ENCODE measurements around the gene RNF19B. TPM values are rescaled to one million over a fixed set of nuclear protein-coding genes. Genes with fewer than 3 reads are reported as not detected.
"Not testable (repeated sequence)": the region's sequence is repeated elsewhere in the genome, so short reads cannot be mapped to it uniquely, and the experiment has no call there.

The RNF19B gene
- 12.9 and 13.7 TPM in 2 replicates for total RNA-seq (2014; rRNA removed)
- polyA plus RNA-seq (2012) = 8.5 TPM

- DNase-seq (ENCODE audit: low read depth) = peak; percentile 90
Measured at GRCh38 chr1:32964461-32965250, at the start of gene RNF19B. RNF19B (minus strand) TSS chr1:32964809; CDS start chr1:32964685, 124 bp downstream.

- no peak for DNase-seq (ENCODE audit: low read depth)
Measured at GRCh38 chr1:33013791-33014190, 49.2 kb upstream of the RNF19B start.

- DNase-seq (ENCODE audit: low read depth) = no peak
Measured at GRCh38 chr1:33012165-33012564, 47.6 kb upstream of the RNF19B start.

- DNase-seq (ENCODE audit: low read depth) = no peak
Measured at GRCh38 chr1:33010932-33011731, 46.5 kb upstream of the RNF19B start.

- no peak for DNase-seq (ENCODE audit: low read depth)
Measured at GRCh38 chr1:33009561-33009960, 45.0 kb upstream of the RNF19B start.

- DNase-seq (ENCODE audit: low read depth) = no peak
Measured at GRCh38 chr1:33008051-33008914, 43.7 kb upstream of the RNF19B start.

- peak; percentile 89 for DNase-seq (ENCODE audit: low read depth)
Measured at GRCh38 chr1:33007190-33008050, 42.8 kb upstream of the RNF19B start.

GRCh38 chr1:33005838-33006421, 41.3 kb upstream of the RNF19B start:
- DNase-seq (ENCODE audit: low read depth) = no peak

GRCh38 chr1:33005117-33005837, 40.7 kb upstream of the RNF19B start:
- DNase-seq (ENCODE audit: low read depth) = no peak

GRCh38 chr1:33004613-33005012, 40.0 kb upstream of the RNF19B start:
- peak; percentile 37 for DNase-seq (ENCODE audit: low read depth)

GRCh38 chr1:33003657-33004056, 39.0 kb upstream of the RNF19B start:
- DNase-seq (ENCODE audit: low read depth) = no peak

GRCh38 chr1:33002006-33002405, 37.4 kb upstream of the RNF19B start:
- DNase-seq (ENCODE audit: low read depth) = no peak

- no peak for DNase-seq (ENCODE audit: low read depth)
Measured at GRCh38 chr1:33001282-33001681, 36.7 kb upstream of the RNF19B start.

- no peak for DNase-seq (ENCODE audit: low read depth)
Measured at GRCh38 chr1:33000427-33001026, 35.9 kb upstream of the RNF19B start.

- DNase-seq (ENCODE audit: low read depth) = no peak
Measured at GRCh38 chr1:32998997-32999396, 34.4 kb upstream of the RNF19B start.

GRCh38 chr1:32998064-32998463, 33.5 kb upstream of the RNF19B start:
- peak; percentile 23 for DNase-seq (ENCODE audit: low read depth)

- DNase-seq (ENCODE audit: low read depth) = peak; percentile 67
Measured at GRCh38 chr1:32997381-32997891, 32.8 kb upstream of the RNF19B start.

- DNase-seq (ENCODE audit: low read depth) = not testable (repeated sequence)
Measured at GRCh38 chr1:32993324-32993636, 28.7 kb upstream of the RNF19B start.
